Stimulated activated CD8-positive, alpha-beta memory T cell treated with anti-CD3 and anti-CD28 coated beads, Interleukin-7, amount 100 ng/mL, for 48 hours (primary cell): ENCODE results near the gene KCNJ18.
"Not testable (repeated sequence)": the region's sequence is repeated elsewhere in the genome, so short reads cannot be mapped to it uniquely, and the experiment has no call there.

Experiments
- DNase-seq, 2 donors: peaks; one replicate each; pipeline ENCODE4 v3.0.0-alpha.2; 2020; ENCODE audit warnings: low read depth in 1 of 2; ENCODE audit errors: extremely low read depth in 1 of 2

Gene KCNJ18

DNA sequence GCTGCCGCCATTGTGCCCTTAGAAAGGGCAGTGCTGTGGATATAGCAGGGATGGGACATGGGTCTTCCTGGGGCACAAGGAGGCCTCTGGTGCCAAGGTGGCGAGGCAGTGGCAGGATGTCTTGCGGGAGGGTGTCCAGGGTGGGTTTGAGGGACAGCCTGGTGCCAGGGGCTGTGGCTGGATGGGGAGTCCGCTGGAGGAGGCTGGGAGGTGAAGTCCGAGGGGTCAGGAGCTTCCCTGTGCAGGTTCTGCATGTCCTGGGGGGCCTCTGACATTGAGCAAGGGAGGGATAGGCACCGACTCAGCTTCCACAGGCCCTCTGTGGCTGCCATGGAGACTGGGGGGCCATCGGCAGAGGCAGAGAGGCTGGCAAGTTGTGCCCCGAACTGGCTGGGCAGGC is 9.7 kb downstream of the KCNJ18 start:
- not testable (repeated sequence) for DNase-seq

DNA sequence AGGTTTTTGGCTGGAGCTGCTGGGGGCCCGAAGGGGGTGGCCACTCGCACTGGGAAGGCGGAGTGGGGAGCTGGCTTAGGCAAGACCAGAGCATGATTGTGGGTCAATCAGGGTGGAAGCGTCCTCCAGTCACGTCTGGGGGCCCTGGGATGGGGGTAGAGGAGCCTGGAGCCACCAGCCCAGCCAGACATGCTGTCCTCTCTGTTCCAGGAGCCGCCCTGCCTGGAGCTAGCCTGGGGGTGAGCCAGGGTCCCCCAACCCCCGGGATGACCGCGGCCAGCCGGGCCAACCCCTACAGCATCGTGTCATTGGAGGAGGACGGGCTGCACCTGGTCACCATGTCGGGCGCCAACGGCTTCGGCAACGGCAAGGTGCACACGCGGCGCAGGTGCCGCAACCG is 10.2 kb downstream of the KCNJ18 start:
- not testable (repeated sequence) for DNase-seq

DNA sequence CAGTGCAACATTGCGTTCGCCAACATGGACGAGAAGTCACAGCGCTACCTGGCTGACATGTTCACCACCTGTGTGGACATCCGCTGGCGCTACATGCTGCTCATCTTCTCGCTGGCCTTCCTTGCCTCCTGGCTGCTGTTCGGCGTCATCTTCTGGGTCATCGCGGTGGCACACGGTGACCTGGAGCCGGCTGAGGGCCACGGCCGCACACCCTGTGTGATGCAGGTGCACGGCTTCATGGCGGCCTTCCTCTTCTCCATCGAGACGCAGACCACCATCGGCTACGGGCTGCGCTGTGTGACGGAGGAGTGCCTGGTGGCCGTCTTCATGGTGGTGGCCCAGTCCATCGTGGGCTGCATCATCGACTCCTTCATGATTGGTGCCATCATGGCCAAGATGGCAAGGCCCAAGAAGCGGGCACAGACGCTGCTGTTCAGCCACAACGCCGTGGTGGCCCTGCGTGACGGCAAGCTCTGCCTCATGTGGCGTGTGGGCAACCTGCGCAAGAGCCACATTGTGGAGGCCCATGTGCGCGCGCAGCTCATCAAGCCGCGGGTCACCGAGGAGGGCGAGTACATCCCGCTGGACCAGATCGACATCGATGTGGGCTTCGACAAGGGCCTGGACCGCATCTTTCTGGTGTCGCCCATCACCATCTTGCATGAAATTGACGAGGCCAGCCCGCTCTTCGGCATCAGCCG is 10.8 kb downstream of the KCNJ18 start:
- not testable (repeated sequence) for DNase-seq

DNA sequence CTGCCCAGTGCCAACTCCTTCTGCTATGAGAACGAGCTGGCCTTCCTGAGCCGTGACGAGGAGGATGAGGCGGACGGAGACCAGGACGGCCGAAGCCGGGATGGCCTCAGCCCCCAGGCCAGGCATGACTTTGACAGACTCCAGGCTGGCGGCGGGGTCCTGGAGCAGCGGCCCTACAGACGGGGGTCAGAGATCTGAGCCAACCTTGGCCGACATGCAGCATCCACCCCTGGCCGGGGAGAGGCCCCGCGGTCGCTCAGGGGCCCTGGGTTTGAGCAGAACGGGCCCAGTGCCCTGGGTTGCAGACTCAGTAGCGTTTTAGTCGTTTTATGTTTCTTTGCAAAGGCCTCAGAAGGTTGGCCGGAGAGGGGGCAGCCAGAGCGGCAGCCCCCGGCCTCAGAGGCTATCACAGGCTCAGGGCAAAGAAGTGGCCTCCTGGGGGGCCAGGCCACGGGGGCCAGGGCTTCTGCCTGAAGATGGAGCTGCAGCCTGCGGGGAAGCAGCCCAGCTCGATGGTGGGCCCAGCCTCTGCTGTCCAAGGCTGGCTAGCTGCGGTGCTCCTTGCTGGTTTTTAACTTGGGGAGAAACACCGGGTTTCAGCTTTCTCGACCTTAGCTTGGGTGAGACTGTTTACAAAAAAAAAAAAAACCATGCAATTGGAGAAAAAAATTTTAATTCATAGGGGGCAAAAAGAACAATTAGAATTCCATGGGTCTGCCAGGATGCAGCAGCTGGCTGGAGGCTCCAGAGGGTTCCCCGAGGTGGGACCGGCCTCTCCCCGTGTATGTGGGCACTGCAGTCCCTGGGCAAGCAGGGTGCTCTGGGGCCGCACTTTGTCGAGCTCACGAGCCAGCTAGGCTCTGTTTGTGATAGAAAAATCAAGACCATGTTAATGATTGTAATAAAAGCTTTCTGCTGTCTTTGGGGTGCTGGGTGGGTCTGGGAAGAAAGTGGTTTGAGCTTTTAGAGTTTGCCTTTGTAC is 11.9 kb downstream of the KCNJ18 start:
- not testable (repeated sequence) for DNase-seq

DNA sequence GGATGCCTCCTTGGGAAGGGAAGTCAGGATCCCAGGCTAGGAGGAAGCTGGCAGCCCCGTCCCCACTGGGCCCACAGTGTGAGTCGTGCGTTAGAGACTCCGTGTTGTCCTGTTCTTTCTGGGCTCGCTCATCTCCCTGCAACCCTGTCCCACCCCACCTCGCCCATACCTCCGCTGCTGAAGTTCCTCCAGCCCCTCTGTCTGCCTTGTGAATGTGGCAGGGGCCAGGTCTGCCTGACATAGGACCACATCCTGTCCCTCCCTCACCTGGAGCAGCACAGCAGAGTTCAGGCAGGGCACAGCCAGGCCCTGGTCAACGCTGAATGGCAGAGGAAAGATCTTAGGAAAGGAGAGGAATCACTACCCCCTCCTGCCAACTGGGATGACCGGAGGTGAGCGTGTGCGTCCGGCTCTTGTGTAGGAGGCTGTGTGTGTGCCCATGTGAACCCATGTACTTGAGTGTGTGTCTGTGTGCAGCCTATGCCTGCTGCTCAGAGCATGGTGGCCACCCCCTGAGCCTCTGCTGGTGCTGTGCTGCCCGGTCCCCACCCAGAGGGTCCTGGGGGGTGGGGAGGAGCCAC is 12.8 kb downstream of the KCNJ18 start:
- no peak for DNase-seq

- not testable (repeated sequence) for DNase-seq
Observed at GRCh38 chr17:21705746-21706145, 13.4 kb downstream of the KCNJ18 start.

DNA sequence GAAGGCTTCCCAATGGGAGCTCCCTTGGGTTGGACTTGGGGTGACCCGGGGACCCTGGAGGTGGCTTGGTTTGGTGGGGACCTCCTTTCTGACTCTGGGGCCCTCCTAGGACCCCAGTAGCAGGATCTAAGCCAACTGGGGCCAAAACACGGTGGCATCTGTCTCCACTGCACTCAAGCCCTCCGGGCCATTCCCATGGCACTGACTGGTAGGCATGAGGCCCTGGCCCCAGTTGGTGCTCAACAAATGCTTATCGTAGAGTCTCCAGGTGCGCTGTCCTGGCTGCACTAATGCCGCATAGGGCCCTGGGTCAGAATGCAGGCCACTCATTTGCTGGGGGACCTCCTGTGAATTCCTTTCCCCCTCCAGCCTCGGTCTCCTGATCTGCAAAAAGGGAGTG is 14.2 kb downstream of the KCNJ18 start:
- not testable (repeated sequence) for DNase-seq

DNA sequence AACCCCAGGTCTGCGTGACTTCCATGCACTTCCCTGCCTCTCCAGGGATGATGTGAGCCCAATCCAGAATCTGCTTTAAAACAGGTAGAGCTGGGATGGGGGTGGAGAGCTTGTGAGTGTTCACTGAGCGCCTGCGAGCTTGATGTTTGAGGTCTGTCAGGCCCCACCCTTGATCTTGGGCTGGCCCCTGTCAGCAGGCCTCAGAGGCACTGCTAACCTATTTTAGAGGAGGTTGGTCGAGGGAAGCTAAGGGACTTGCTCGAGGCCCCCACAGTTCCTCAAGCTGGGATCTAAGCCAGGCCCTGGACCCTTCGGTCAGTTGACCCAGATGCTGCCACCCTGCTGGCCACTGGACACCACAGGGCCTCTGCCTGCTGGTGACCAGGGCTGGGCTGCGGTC is 14.8 kb downstream of the KCNJ18 start:
- not testable (repeated sequence) for DNase-seq

- not testable (repeated sequence) for DNase-seq
Observed at GRCh38 chr17:21707711-21708611, 15.6 kb downstream of the KCNJ18 start.

DNA sequence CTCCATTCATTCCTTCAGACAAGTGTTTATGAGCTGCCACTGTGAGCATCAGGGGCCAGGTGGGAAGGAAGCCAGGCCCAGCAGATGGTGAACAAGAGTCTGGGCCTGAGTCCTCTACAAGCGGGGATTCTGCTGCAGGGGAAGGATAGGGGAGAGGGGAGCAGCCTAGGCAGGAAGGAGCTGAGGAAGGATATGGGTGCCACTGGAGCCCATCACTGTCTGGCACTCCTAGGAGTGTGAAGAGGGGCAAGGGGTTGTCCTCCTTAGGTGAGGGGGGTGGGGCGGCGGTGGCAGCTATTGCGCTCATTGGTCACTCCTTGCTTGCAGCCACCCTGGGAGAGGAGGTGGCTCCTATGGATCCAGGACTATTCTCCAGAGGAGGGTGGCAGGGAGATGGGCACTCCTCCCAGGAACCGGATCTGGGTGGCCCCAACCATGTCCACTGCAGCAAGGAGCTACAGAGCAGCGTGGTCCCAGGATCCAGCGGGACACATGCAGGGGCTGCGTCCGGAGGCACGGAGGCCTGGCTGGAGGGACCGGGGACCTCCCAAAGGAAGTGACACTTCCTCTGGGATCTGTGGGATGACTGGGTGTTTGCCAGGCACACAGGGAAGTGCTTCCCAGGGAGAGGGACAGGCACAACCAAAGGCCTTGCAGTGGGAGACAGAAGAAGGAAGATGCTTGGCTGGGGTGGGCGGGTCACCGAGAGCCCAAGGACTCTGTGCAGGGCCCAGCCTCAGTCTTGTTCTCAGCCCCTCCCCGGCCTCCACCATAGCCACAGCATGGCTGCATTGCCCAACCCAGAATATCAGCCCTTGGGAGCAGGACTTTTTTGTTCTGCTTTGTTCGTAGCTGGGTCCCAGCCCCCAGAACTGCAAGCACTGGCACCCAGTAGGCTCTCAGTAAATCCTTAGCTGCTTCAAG is 16.6 kb downstream of the KCNJ18 start:
- DNase-seq: not testable (repeated sequence)

- DNase-seq: not testable (repeated sequence)
Observed at GRCh38 chr17:21709994-21710393, 17.7 kb downstream of the KCNJ18 start.

GRCh38 chr17:21710486-21710885 is 18.2 kb downstream of the KCNJ18 start:
- not testable (repeated sequence) for DNase-seq

GRCh38 chr17:21711182-21711581 is 18.9 kb downstream of the KCNJ18 start:
- no peak for DNase-seq

DNA sequence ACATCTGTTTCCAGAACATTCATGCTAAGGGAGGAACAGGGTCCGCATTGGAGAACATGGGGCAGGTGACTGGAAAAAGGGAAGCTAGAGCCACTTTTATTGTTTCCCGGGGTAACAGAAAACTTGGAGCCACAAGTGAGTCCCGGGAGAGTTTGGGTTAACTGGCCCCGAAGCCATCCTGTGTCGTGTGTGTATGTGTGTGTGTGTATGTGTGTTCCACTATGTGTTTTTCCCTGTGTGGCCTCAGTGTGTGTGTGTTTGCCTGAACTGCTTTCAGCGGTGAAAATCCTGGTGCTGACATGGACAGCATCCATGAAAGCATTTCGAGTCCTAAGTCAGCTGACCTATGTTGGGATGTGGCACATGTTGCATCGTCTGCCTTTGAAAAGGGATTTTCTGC is 20.7 kb downstream of the KCNJ18 start:
- not testable (repeated sequence) for DNase-seq

DNA sequence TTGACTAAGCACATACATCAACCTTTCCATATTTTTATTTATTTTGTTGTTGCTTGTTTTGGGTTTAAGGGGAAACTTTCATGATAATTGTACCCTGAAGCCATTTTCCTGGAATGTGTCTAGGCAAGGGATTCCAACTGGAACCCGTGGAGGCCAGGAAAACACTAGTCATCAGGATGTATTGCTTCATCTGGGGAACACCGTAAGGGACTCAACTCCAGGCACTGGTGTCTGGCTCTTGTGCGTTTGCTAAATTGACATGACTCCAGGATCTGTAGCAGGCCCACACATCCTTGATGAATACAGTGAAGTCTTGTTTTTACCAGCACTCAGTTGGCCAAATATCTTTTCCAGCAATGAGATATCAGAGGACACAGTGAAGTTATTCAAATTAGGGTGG is 21.3 kb downstream of the KCNJ18 start:
- DNase-seq: not testable (repeated sequence)

DNA sequence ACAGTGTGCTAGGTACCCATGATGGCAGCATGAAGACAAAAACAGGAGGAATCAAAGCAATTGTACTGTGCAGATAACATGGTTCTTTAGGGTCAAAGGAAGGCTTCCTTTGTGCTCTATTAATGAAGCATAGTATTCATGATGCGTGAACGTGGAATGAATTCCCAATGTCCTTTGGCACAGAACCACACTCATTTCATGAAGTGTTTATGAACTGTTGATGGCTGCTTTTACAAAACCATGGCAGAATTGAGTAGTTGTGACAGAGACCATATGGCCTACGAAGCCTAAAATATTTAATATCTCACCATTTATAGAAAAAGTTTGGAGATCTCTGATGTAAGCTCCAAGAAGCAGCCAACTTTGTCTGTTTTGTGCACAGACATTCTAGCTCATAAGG is 22.4 kb downstream of the KCNJ18 start:
- DNase-seq: not testable (repeated sequence)

- not testable (repeated sequence) for DNase-seq
Observed at GRCh38 chr17:21715877-21716276, 23.6 kb downstream of the KCNJ18 start.

DNA sequence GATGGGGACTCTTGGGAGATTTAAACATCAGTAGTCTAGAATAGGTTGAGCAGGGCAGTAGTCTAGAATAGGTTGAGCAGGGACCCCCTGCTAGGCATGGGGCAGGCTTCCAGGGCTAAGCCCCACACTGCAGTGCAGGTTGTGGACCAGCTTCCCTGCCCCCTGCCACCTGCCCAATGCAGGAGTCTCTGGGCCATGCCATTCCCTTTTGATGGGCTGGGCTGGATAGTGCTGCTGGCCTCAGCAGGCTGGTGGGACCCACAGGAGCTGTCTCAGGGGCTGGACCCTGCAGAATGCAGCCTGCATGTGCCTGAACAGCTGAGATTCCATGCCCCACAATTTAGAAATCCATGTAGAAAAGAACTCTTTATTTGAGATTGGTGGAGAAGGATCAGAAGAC is 26.6 kb downstream of the KCNJ18 start:
- not testable (repeated sequence) for DNase-seq

- not testable (repeated sequence) for DNase-seq
Observed at GRCh38 chr17:21719511-21720226, 27.3 kb downstream of the KCNJ18 start.
